AG20443 (cell line): ENCODE results near the gene RUNX1.
A peak's percentile ranks its signal among the peaks of the same experiment; 100 is the strongest.

ENCODE experiments used
- DNase-seq: peaks from one replicate; pipeline ENCODE4 v3.0.0; 2012; ENCODE audit warnings: low spot score, mixed read lengths

RUNX1 gene

DNA sequence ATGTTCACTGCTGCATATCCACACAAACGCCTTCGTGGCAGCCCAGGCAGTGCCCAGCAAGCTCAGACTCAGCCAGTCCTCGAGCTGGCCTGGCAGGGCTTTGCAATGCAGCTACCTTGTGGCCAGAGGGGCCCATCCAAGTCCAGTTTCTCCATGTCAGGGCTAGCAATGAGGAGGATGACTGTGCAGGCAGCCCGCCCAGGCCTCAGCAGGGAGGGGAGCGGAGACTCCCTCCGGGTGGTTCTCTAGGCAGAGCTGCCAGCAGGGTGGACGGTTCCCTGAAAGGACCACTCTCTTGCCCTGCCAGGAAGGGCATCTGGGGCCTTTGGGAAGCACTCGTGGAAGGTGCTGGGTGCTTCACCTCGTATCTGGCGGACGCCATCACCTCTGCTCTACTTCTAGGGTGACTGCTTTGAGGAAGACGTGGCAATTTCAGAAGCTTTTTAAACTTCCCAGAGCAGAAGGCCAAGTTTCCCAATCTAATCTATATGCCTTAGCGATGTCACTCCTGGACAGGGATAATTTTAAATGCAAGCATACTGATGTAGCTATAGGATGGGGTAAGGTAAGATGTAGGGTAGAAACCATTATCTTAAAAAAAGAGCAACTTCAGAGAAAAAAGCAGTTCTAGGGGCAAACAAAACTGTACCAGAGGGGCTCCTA, 56.2 kb downstream of the RUNX1 start:
- DNase-seq, result peak; percentile 66

DNA sequence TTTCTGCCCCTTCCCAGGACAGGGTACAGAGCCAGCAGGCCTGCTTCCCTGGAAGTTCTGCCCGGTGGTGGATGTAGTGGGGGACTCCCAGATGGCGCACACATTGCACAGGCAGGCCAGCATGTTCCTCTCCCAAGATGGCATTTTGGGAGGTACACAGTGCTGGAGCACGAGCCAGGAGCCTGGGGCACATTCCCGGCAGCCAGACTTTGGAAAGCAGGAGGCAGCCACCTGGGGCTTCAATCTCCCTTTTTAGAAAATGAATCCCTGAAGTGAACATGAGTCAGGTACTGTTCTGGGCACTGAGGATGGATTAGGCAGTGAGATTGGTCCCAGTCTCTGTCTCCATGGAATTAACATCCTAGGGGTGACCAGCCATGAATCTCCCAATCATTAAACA, 56.9 kb downstream of the RUNX1 start:
- DNase-seq, result no peak

DNA sequence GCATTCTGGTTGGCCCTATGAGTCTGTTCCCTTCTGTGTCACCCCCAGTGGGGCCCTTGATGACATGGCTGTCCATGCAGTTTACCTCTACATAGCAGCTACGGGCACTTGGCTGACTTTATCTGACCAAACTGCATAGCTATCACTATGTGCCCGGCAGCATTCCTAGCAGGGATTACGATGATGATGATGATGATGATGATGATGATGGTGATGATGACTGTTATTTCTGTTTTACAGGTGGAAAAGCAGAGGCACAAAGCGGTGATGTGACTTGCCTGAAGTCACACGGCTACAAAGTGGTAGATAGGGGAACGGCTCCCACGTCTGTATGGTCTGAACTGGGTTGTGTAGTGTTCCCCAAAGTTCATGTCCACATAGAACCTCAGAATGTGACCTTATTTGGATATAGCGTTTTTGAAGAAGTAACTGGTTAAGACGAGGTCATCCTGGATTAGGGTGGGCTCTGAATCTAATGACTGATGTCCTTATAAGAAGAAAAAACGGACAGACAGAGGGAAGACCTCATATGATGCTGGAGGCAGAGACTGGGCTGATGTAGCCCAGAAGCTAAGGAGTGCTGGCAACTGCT, 57.6 kb downstream of the RUNX1 start:
- DNase-seq, result no peak

DNA sequence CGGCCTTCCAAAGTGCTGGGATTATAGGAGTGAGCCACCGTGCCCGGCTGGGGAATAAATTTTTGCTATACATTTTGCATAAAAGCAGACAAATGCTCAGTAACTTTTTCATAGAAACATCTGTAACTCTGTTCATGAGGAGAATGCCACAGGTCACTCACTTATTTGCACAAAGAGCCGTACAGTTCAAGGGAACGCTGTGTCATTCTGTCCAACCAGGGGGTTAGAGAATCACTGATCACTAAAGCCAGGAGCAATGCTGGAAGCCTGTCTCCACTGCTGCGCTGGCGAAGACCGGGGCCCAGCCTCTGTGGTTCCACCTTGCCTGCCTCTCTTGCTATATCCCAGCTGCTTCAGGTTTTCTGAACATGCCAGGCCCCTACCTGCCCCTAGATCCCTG, 58.3 kb downstream of the RUNX1 start:
- DNase-seq, result no peak

DNA sequence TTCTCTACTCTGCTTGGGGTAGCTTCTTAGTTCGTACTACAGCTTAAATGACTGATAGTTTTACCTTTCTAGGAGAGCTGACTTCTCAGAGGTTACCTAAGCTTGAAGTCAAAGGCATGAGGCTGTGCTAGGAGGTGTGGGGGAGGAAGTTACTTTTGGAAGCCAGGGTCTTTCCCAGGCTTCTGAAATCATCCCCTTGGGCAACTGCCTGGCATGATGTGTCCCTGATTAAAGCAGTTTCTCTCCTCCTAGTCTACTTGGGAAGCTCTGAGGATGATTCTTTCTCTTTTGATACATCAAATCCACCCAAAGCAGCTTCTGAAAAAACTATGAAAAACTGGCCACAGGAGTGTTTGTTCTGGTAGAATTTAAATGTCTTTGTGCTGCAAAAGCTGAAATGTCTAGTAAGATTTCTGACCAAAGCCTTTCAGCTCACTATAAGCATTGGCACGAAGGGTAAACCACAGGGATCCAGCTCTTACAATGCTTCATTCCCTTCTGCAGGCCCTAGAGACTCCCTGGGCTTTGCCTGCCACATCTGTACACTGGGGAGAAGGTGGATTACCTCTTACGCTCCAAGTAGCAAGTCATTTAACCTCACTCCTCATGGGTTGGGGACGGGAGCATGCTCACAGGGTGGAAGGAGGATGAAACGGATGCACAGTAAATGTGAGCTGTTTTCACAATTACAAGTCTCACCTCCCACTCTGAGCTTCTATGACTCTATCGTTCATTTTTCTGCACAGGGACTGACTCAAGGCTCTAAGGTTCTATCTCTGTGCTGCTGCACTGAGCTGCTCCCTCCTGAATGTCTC, 59.6 kb downstream of the RUNX1 start:
- DNase-seq, result no peak

DNA sequence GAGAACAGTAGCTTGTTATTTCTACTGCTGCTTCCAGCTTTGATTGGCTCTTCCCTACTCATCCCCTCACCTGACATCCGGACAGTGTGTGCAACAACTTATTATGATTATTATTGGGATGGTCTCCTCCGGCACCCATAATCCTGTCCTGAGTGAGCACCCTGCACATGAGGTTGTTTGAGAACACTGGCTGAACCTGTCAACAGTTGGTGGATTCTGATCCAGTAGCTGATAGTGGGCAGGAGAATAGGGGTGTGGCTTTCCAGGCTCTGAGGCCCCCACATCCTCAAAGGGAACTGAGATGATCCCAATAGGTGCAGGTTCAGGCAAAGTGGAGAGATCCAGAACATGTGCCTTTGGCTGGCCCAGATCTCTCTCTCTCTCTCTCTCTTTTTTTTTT, 60.5 kb downstream of the RUNX1 start:
- no peak for DNase-seq

DNA sequence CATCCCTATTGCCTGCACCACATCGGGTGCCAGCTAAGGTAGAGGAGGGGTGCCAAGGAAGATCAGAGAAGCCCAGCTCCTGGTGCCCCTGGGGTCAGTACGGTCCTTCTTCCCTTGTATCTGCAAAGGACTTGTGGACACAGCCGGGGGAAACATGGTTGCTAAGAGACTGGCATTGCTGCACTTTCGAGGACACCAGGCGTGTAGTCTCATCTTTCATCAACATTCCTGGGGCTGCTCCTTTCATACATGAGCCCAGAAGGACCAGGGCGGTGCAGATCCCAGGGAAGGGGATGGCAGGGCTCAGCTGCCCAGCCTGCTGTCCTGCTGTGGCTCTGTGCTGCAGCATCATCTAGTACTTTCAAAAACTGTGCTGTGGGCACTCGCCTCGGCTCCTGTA, 61.0 kb downstream of the RUNX1 start:
- no peak for DNase-seq

DNA sequence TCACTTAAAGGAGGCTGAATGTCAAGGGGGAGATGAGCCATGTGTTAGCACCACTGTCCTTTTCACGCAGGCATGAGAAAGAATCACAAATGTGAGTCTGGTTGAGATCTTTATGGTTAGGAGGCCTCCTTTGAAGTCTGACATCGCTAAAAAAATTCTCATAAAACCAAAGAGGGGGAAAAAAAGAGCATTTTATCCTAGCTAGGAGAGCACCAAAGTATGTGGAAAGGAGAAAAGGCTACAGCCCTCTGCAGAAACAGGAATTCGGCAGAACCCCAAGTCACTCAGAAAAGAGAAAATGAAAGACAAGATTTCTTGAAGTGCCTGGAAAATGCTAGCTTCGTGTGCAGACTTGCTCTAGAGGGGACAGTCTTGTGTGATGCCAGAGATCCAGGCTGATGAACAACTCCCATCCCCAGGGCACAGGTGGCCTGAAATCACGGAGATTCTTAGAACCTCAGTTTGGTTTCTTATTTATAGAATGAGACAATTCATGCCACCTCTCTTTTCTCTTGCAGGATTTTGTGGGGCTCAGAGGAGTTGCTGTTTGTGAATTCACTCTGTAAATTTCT, 61.5 kb downstream of the RUNX1 start:
- no peak for DNase-seq

DNA sequence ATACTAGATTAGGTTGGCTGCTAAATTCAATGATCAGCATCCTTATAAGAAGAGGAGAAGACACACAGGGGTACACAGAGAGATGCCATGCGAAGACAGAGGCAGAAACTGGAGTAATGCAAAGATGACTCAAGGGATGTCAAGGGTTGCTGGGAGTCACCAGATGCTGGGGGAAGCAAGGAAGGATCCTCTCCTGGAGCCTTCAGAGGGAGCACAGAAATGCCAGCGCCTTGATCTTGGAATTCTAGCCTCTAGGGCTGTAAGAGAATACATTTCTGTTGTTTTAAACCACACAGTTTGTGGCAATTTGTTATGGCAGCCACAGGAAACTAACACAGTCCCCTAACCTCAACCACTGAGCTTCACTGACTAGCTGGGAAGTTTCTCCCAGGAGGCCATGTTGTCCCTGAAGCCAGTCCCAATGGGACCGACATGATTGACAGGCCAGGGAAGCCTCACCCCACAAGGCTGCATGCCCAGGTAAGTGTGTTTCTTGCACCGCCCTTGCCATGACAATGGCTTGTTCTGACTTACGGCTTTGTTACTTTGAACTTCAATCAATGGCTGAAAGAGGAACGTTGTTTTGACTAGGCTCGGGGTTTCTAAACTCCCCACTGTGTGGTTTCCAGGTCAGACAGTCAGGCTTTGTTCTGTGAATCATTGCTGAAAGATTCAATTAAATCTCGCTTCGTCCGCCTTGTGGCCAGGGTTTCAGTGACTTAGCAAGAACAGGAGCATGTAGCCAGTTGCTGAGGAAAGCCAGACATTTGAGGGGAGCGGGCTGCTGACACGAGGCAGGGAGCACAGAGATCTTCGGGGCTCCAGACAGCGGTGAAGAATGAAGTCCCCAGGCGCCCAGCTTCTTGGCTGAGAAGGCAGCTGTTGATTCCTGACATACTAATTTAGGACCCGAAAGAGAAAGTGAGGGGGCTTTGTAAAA, 62.3 kb downstream of the RUNX1 start:
- peak; percentile 30 for DNase-seq

DNA sequence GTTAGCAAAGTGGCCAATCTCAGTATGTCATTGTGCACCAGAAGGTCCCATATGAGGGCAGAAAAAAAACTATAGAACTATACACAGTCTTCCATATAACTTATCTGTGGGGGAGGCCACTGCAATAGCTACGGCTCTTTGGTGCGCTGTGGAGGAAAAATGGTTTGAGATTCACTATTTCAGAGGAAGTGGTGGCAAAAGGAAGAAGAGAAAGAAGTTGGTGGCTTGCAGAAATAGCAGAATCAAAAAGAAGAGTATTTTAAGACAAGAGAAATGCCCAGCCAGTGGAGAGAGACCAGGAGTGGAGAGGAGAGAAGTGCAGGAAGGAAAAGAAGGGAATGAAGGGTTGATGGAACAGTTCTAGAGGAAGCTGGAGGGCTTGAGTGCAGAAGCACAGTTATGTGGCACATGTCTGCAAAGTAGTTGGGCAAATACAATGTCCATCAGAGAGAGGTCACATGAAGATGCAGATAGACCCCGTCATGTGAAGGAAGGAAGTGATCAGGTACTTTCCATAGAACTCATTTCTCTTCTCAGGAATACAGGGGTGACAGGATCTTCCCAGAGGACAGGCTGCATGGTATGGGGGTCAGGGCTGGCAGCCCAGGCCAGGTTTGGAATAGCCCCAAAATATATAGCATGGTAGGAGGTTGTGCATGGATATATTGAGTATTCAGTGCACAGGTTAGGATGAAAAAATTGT, 64.6 kb downstream of the RUNX1 start:
- DNase-seq, result no peak

DNA sequence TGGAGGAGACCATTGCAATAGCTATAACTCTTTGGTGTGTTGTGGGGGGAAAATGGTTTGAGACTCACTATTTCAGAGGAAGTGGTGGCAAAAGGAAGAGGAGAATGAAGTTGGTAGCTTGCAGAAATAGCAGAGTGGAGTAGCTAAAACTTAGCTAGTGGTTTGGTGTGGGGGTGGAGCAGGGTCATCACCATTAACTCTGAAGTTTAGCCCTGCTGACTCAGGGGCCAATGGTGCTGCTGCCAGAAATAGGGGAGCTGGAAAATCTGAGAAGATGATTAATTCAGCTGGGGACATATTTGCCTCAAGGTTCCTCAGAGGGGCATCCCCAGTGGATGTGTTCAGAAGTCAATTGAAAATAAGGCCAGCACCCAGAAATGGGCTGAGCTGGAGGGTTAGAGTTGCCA, 65.4 kb downstream of the RUNX1 start:
- peak; percentile 47 for DNase-seq

DNA sequence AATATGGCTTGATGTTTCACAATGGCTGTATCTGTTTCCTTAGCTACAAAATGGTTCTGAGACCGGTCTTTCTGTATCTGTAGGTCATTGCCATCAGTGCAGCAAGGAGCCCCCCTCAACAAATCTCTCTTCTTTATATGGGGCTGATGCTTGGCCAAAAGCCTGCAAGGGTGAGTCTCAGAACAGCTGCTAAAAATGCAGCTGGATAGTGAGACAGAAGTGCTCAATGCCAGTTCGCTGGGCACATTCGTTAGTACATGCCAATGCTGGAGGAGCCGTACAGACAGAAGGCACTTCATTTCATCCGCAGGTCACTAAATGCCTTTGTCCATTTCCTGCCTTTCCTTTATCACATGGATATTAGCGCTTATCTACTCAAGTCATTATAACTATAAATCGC, 67.3 kb downstream of the RUNX1 start:
- DNase-seq, result no peak

DNA sequence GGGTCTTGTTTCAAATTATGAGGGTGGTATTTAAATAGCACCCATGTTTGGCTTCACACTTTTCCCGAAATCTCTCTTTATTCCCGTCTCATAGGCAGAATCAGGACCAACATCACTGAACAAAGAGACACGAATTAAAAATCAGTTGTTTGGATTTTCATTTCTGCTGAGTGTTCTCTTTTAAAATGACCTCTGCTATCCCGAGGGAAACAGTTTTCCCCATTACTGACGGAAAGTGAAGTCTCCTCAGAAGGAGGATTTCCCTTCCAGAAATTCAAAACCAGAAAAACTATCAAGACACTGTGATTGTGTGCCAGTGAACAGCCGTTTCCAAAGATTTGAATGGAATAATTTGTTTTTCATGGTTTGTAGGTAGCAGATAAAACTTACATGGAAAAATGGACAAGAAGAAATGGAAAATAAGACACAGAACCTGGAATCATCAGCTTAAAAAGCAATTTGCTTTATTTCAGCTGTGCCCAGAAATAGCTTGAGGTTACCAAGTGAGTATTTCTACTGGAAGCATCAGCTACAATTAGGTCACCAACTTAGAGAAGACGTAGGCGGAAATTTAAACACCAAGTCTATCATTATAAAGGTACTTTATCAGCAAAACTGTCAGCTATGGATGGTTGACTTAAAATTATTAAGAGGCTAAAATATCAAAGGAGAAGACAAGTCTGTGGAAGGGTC, 68.5 kb downstream of the RUNX1 start:
- DNase-seq, result no peak

DNA sequence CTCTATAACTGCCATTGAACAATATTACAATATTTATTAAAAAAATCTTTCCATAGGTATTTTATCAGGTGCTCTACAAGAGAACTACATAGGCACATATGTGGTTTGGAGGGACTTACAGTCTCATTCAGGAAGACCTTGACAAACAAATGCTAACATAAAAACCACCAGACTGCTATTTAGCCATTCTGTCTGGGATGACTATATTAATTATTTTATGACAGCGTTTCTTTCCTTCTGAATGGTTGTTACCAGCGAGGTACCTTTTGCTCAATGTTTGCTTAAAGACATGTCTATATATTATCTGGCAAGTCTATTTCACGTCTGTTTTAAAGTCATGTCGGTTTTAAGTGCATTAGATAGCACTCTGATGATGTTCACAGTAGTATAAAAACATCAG, 69.7 kb downstream of the RUNX1 start:
- no peak for DNase-seq

DNA sequence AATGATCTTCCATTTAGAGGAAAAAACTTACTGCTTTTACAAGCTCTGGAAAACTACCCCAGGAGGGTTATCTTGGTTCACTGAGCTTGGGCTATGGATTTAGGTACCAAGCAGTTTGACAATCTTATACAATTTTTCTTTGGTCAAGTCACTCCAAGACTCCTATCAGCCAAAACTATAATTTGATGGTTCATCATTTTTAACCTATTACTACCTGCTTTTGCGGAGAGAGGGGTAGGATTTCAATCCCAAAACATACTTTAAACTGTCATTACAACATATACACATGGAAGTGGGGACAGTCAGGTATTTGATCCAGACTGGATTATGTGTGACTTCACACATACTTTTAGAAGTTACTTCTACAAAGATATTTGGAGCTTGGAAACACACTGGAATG, 71.8 kb downstream of the RUNX1 start:
- DNase-seq, result no peak

DNA sequence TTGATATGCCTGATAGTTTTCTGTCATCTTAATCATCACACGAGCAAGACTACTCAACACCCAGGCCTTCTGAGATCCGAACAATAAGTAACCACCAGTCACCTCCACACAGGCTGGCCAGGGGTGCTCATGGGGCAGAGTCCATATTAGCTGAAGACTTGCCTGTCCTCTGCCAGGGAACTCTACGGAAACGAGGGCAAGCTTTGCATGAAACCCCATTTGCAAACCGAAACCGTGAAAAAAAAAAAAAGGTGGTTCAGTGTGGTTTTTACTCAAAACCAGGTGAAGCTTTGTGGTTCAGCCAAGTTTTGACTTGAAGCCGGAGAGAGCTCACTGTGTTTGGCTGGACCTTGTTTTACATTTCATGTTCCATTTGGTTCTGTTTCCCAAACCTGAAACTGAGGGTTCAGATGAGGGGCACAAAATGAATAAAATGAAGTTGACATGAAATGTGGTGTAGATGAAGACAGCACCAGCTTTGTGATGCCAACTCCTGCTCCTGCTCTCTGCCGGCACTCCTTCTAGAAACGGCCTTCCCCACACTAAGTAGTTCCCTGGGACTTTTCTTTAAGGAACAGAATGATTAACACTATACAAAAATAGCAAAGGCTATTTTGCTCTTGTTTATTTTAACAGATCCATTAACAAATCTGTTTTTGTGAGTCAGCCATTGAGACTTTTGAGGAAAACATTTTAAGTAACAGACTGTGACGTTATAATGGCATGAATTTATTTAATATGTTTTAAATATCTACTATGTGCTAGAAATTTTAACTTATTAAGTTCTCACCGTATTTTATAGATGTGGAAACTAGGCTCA, 74.7 kb downstream of the RUNX1 start:
- DNase-seq, result no peak

DNA sequence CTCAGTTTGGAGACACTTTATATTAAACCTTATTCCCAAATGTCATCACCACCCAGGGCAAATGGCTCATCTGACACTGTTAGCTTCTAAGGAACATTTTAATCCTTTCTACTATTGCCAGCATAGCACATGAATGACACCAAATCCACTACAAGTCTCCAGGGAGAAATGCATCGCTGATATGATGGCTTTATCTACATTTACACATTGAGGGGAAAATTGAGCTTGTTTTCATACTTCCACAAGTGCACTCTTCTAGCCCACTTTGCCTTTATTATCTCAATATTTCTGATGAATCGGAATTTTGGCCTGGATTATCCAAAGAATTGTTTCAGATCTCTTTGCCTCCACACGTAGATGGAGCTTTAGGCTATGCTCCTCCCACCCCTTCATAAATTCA, 75.4 kb downstream of the RUNX1 start:
- DNase-seq, result no peak

DNA sequence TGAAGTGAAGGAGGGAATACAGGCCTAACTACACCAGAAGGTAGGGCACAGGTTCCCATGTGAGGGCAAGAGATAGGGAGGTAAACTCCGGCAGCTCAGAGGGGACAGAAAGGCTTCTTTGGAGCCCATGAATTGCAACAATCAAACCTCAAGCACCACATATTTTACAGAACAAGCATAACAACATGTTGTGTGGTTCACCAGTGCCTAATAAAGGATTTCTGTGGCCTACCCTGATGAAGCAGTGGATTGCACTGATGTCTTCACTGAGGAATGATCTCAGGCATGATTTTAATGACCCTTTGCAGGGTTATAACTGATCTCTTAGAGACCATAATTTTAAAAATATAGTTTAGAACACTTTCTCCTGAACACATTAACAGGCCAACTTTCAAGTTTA, 77.4 kb downstream of the RUNX1 start:
- DNase-seq, result peak; percentile 27

DNA sequence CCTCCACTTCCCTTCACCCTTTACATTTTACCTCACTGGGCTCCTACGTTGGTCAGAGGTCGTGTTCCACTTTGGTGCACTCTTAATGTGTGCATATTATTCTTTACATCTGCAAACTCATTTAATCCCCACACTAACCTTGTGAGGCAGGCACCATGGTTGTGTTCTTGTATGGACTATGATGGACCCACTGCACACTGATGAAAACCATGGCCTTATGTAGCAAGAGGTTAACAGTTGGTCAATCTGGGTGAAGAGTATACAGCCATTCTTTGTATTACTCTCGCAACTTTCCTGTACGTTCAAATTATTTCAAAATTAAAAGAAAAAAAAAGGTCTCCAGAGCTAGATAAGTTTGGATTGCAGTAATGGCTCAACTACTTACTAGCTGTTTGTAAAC, 78.5 kb downstream of the RUNX1 start:
- DNase-seq, result no peak

DNA sequence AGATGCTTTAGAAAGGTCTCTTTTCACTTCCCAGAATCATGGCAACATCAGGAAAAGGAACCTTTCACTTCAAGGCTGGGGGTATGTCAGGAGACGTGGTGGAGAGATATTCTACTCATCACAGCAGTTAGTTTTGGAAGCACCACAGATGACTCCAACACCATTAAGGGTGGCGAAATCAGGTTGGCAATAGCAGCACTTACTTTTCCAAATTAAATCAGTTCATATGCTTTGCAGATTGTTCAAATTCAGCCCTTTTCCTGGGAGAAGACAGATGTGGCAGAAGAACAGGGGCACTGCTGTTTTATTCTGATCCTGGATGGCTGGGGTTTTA, 79.0 kb downstream of the RUNX1 start:
- no peak for DNase-seq
